GM19328 (cell line): ENCODE measurements around the gene HBP1.
"Not testable (repeated sequence)": the region's sequence is repeated elsewhere in the genome, so short reads cannot be mapped to it uniquely, and the experiment has no call there.

ENCODE experiments used
- ATAC-seq: cut with Tn5 transposase; IDR thresholded peaks from one replicate; pipeline ENCODE4 v1.9.1; 2021; ENCODE audit warnings: mild to moderate bottlenecking, moderate library complexity; ENCODE audit not compliant: unreplicated experiment

The HBP1 gene

DNA sequence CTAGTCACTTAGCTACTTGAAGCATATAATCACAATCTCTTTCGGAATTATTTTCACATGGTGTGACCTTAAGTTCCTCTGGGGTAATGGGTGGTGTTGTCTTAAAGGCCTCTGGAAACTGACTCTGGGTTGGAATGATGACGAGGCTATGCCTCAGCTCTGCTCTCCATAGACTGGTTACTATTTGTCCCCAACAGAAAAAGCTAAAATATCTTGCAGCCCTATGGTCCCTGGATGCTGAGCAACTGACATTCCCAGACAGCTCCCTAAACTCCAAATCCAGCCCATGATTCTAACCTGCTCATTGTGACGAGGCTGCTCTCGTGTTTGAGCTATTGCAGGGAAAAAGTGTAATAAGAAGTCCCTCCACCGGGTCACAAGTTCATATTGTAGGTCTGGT is 51.6 kb downstream of the HBP1 start:
- no peak for ATAC-seq

DNA sequence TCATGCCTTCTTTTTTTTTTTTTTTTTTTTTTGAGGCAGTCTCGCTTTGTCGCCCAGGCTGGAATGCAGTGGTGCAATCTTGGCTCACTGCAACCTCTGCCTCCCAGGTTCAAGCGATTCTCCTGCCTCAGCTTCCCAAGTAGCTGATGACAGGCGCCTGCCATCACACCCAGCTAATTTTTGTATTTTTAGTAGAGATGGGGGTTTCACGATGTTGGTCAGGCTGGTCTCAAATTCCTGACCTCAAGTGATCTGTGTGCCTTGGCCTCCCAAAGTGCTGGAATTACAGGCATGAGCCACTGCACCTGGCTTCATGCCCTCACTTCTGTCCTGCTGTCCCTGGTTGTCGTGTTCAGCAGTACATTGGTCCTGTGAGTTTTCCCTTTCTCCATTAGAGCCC is 52.0 kb downstream of the HBP1 start:
- not testable (repeated sequence) for ATAC-seq

DNA sequence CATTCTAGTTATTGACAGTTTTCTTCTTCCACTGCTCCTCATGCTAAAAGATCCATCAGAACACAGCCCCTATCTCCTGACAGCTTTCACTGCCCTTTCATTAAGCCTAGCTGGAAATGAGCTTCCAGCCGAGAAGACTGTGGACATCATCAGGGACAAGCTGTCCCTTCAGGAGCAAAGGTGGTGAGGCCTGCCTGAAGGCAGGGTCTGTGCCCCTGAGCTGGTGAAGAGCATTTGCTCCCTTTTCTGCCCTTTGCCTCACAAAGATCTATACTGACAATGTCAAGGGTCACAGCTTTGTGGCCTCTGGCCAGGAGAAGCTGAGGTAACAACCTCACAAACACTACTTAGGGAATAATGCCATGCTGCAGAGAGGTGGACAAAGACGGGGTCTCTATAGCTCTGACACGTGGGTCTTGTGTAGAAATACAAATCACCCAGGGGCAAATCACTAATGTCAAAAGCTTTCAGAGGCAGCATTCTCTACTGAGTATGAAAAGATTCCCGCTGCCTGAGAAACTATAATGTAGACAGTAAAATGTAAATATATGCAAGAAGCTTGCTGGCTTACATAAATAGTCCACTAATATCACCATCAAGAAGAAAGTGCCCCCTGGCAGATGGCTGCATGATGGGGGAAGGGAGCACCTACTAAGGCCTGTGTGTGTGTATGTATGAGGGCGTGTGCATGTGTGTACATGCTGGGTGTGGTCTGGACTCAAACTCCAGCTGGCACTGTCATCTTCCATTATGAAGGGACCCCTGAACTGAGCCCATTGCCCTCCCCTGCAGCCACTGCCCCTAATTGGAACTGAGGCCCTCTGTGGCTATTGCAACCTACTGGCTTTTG is 55.8 kb downstream of the HBP1 start:
- no peak for ATAC-seq

- no peak for ATAC-seq
These were observed 59.5 kb downstream of the HBP1 start for GRCh38 chr7:107228291-107228690.

GRCh38 chr7:107230334-107230733 is 61.5 kb downstream of the HBP1 start:
- ATAC-seq: no peak

DNA sequence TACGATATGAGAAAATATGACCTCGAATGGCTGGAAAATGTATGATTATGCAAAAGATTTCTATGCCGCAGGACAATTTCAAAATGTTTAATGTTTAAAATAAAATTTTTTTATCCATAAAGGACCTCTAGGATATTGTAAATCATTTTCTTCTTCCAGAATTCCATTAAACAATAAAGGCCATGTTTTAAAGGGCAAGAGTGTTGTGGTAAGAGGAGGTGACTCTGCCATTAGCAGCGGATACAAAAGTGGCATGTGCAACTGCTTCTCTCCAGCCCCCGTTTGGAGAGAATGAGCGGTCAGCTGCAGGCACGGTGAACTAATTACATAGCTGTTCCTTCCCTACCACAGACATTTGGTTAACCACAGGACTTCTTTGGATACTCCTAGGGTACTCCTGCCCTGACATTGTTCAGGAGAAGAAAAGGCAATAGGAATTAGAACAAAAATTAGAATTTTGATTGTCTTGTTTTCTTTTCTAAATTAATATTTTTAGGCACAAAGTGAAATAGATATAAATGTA is 63.8 kb downstream of the HBP1 start:
- no peak for ATAC-seq

DNA sequence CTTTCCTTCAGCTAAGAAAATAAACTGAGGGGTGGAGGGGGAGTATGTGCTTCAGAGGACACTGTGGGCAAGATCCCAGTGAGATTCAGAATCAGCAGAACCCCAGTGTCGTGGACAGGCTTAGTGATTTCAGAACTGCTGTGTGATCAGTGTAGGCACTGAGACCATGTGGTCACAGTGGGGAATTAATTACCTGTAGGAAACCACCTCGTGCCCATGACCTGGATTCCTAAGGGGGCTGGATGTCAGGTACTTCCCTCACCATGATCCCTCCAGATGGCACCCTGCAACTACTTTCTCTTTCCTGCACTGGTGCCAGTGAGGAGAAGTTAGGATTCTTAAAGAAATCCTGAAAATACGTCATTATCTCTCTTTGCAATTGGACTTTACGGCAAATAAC is 64.4 kb downstream of the HBP1 start:
- ATAC-seq: no peak

- ATAC-seq: no peak
These were observed 65.2 kb downstream of the HBP1 start for GRCh38 chr7:107233981-107234380.

GRCh38 chr7:107234436-107234835 is 65.6 kb downstream of the HBP1 start:
- no peak for ATAC-seq

- ATAC-seq: no peak
These were observed 68.1 kb downstream of the HBP1 start for GRCh38 chr7:107236862-107237261.

DNA sequence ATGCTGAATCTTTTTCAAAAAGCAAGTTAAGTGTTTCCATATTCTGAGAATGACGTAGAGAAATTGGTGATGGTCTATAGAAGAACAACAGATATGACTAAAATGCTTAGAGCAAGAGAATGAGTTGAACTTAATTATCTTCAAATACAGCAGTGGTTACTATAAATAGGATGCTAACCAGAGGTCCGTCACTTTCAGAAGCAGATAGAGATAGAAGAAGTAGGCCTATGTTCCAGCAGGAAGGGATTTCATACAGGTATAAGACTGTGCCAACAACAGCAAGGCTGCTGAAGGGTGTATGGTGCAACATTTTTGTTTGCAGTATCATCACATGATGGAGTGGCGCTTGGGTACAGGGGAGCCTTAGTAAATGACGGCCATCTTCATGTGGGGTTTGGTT is 68.6 kb downstream of the HBP1 start:
- ATAC-seq: no peak

DNA sequence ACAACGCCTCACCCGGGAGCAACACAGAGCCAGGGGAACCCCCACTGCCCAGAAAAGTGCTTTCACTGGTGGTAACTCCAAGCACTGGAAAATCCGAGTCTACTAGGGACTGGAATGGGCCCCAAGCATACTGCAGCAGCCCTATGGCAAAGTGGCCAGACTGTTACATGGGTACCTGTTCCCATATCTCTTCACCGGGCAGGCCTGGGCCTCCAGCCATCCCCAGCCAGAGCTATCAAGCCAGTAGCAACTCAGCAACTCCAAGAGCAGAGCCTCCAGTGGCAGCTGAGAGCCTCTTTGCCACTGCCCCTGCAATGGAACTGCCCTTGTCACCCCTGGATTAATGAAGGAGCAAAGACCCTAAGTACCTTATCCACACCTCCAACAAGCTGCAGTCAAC is 73.5 kb downstream of the HBP1 start:
- no peak for ATAC-seq

DNA sequence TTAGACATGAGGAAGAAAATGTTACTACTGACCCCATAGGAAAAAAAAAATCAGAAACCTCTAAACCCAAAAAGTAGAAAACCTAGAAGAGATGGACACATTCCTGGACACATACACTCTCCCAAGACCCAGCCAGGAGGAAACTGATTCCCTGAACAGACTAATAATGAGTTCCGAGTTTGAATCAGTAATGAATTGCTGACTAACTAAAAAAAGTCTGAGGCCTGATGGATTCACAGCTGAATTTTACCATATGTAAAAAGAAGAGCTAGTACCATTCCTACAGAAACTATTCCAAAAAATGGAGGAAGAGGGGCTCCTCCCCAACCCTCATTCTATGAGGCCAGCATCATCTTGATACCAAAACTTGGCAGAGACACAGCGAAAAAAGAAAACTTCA is 75.8 kb downstream of the HBP1 start:
- ATAC-seq: no peak

GRCh38 chr7:107246836-107247235 is 78.0 kb downstream of the HBP1 start:
- ATAC-seq: not testable (repeated sequence)

DNA sequence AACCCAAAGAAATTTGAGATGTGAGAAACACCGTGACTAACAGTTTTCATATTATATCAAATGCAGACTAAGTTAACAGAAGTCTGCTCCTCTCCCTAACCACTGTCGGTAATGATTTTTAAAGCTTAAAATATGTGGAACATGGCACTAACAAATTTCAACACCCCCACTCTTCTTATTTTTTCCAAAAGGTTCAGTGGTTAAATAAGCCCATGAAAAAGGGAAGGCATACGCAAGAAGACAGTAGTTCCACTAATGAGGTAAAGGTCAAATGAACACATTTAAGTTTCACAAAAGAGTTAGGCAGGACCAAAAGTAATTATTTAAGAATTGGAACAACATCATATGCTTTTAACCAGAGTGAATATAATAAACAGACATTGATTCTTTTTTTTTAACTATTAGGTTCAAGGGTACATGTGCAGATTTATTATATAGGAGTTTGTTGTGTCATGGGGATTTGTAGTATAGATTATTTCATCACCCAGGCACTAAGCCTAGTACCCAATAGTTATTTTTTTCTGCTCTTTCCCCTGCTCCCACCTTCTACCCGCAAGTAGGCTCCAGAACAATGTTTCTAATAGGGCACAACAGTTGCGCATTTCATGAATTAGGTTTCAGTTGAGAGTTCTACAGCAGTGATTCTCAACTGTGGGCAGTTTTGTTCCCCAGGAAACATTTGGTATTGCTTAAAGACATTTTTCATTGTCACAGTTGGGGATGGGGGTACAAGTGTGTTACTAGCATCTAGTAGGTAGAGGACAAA is 79.9 kb downstream of the HBP1 start:
- no peak for ATAC-seq

- no peak for ATAC-seq
These were observed 83.2 kb downstream of the HBP1 start for GRCh38 chr7:107251963-107252362.
